Transverse colon (tissue), 4 donors: ENCODE measurements around the gene EP400.

Source experiments
- POLR2AphosphoS5 ChIP-seq, 3 donors: sonication (generic); formaldehyde crosslinking; IDR thresholded peaks; one replicate each; pipeline ENCODE4 v1.6.1; 2016; ENCODE audit warnings: antibody characterized with exemption in 3 of 3
- TF ChIP-seq, protein P1 (sequence below), 5 experiments: fragments of 200-600 bp in 3 of 5; fragments of 450-650 bp in 2 of 5; sonication (generic) in 3 of 5; IDR thresholded peaks; 1 replicate in 2 of 5; 2 replicates in 3 of 5; pipeline ENCODE4 v1.5.1; 2016 to 2017; ENCODE audit warnings: antibody characterized with exemption in 5 of 5, inconsistent platforms in 3 of 5, mild to moderate bottlenecking in 2 of 5, moderate library complexity in 1 of 5

DNA sequence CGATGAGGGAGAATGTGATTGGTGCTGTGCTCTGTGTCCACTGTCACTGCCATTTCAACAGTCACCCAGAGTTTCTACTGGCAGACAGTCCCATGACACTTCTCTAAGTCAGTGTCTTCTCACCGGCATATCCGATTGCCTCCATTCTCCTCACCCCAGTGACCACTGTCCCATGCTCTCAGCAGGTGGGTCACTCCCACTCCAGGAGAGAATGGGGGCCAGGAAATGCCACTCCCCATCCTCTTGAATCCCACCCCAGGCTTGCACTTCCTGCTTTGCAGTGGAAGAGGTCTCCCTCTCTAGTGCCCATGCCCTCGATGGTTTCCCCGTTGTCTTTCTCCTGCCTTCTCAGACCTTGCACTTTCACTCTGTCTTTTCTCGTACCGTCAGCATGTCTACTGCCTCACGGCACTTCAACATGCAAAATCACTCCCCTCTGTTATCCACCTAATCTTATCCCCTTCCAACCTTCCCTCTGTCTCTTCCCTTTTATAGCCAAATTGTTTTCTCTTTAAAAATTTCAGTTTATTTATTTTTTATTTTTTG, 2.2 kb upstream of the EP400 start:
- TF ChIP-seq, protein P1, sequence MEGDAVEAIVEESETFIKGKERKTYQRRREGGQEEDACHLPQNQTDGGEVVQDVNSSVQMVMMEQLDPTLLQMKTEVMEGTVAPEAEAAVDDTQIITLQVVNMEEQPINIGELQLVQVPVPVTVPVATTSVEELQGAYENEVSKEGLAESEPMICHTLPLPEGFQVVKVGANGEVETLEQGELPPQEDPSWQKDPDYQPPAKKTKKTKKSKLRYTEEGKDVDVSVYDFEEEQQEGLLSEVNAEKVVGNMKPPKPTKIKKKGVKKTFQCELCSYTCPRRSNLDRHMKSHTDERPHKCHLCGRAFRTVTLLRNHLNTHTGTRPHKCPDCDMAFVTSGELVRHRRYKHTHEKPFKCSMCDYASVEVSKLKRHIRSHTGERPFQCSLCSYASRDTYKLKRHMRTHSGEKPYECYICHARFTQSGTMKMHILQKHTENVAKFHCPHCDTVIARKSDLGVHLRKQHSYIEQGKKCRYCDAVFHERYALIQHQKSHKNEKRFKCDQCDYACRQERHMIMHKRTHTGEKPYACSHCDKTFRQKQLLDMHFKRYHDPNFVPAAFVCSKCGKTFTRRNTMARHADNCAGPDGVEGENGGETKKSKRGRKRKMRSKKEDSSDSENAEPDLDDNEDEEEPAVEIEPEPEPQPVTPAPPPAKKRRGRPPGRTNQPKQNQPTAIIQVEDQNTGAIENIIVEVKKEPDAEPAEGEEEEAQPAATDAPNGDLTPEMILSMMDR (IDR thresholded peaks at IDR 0.05), result no peak
- no peak for TF ChIP-seq POLR2AphosphoS5 (IDR thresholded peaks at IDR 0.05)
